Tibial nerve (tissue), 4 donors: ENCODE data around the gene OLFM4. TPM values are rescaled to one million over a fixed set of nuclear protein-coding genes. Genes with fewer than 3 reads are reported as not detected.

Source experiments
- DNase-seq, 2 donors: peaks; one replicate each; pipeline ENCODE4 v3.0.0-alpha.2; 2019; ENCODE audit warnings: low spot score in 2 of 2
- H3K27ac ChIP-seq, 4 donors: fragments of 200-600 bp; sonication (generic) in 3 of 4; one replicate each; pipeline ENCODE4 v1.5.1; 2017 to 2019; ENCODE audit warnings: mild to moderate bottlenecking in 1 of 4
- H3K27me3 ChIP-seq, 2 donors: fragments of 200-600 bp; sonication (generic) in 1 of 2; one replicate each; pipeline versions ENCODE4 v1.5.1 to v1.6.0; 2017 to 2019
- H3K36me3 ChIP-seq, 3 donors: fragments of 200-600 bp; sonication (generic); one replicate each; pipeline ENCODE4 v1.5.1; 2018 to 2019
- H3K4me1 ChIP-seq, 4 donors: fragments of 200-600 bp; sonication (generic) in 3 of 4; one replicate each; pipeline ENCODE4 v1.5.1; 2017 to 2019
- H3K4me3 ChIP-seq, 4 donors: fragments of 200-600 bp; sonication (generic) in 3 of 4; one replicate each; pipeline ENCODE4 v1.5.1; 2017 to 2019; ENCODE audit warnings: mild to moderate bottlenecking in 1 of 4, moderate library complexity in 1 of 4
- H3K9me3 ChIP-seq, 4 donors: fragments of 200-600 bp; sonication (generic) in 3 of 4; one replicate each; pipeline ENCODE4 v1.5.1; 2017 to 2019
- CTCF ChIP-seq, 5 experiments: fragments of 200-600 bp in 3 of 5; fragments of 450-650 bp in 2 of 5; sonication (generic) in 3 of 5; IDR thresholded peaks; one replicate each; pipeline ENCODE4 v1.5.1; 2016 to 2019; ENCODE audit warnings: antibody characterized with exemption in 5 of 5, mild to moderate bottlenecking in 3 of 5, moderate library complexity in 2 of 5
- EP300 ChIP-seq, 2 donors: sonication (generic); formaldehyde crosslinking; IDR thresholded peaks; one replicate each; pipeline ENCODE4 v1.6.1; 2017; ENCODE audit warnings: antibody characterized with exemption in 2 of 2, mild to moderate bottlenecking in 1 of 2
- POLR2A ChIP-seq, 2 donors: fragments of 450-650 bp; IDR thresholded peaks; one replicate each; pipeline ENCODE4 v1.6.1; 2017; ENCODE audit warnings: antibody characterized with exemption in 2 of 2, mild to moderate bottlenecking in 2 of 2, moderate library complexity in 2 of 2
- WGBS, 2 donors: methylation state at CpG; one replicate each; pipeline ENCODE4 v1.1.5; 2018; 5-methylcytosine and 5-hydroxymethylcytosine counted together
- total RNA-seq, 4 donors: library from RNA; depleted of rRNA; stranded (reverse); fragments of >200 nt; gene quantifications; one replicate each; pipeline ENCODE4 v1.1.0, GENCODE V29; 2016

OLFM4 gene
- total RNA-seq, 4 donors from 2014 or later = 0.90 to 2.0 (median 1.4) TPM

GRCh38 chr13:53041968-53042516 lies 13.4 kb downstream of the OLFM4 start:
- no peak for DNase-seq

GRCh38 chr13:53042877-53043276 lies 14.3 kb downstream of the OLFM4 start:
- no peaks in the 10 kb centered on the region for H3K36me3 ChIP-seq
- WGBS, 2 donors = 64 to 82% methylated on average over 4 of the region's 4 CpGs
- no peaks in the 10 kb centered on the region for H3K9me3 ChIP-seq
- DNase-seq = no peak
- no peaks in the 10 kb centered on the region for H3K27me3 ChIP-seq
- H3K4me1 ChIP-seq = peaks cover 0 to 18% (median 2%) of the 10 kb centered on the region in 4 donors
- no peak overlapping the region for H3K27ac ChIP-seq
- TF ChIP-seq EP300 (IDR thresholded peaks at IDR 0.05) = no peak
- TF ChIP-seq POLR2A (IDR thresholded peaks at IDR 0.05) = no peak
- no peak for TF ChIP-seq CTCF (IDR thresholded peaks at IDR 0.05)
- H3K4me3 ChIP-seq = peak overlapping the region in 1 of 4 donors; percentile 4

More at GRCh38 chr13:53041968-53042516, 13.4 kb downstream of the OLFM4 start:
- no peaks in the 10 kb centered on the region for H3K36me3 ChIP-seq
- TF ChIP-seq CTCF (IDR thresholded peaks at IDR 0.05) (no peak), EP300 (IDR thresholded peaks at IDR 0.05) (no peak), POLR2A (IDR thresholded peaks at IDR 0.05) (no peak)
- no peak overlapping the region for H3K4me3 ChIP-seq
- H3K9me3 ChIP-seq = no peaks in the 10 kb centered on the region
- H3K27me3 ChIP-seq = no peaks in the 10 kb centered on the region
- 81 to 82% methylated on average over 3 of the region's 3 CpGs for WGBS, 2 donors
- H3K27ac ChIP-seq = no peak overlapping the region
- peaks cover 0 to 18% (median 2%) of the 10 kb centered on the region in 4 donors for H3K4me1 ChIP-seq

GRCh38 chr13:53043398-53043797 lies 14.8 kb downstream of the OLFM4 start:
- WGBS, 2 donors = 38 to 58% methylated on average over 2 of the region's 2 CpGs
- no peak for DNase-seq
- Histone ChIP-seq H3K9me3 (no peaks in the 10 kb centered on the region), H3K27me3 (no peaks in the 10 kb centered on the region), H3K4me1 (peaks cover 0 to 18% (median 2%) of the 10 kb centered on the region in 4 donors), H3K4me3 (peak overlapping the region in 1 of 4 donors; percentile 4), H3K27ac (no peak overlapping the region), H3K36me3 (no peaks in the 10 kb centered on the region)
- TF ChIP-seq CTCF (IDR thresholded peaks at IDR 0.05) (no peak), EP300 (IDR thresholded peaks at IDR 0.05) (no peak), POLR2A (IDR thresholded peaks at IDR 0.05) (no peak)

GRCh38 chr13:53045189-53045588 lies 16.6 kb downstream of the OLFM4 start:
- Histone ChIP-seq H3K27ac (no peak overlapping the region), H3K4me1 (peaks cover 0 to 18% (median 2%) of the 10 kb centered on the region in 4 donors), H3K27me3 (no peaks in the 10 kb centered on the region), H3K36me3 (no peaks in the 10 kb centered on the region), H3K4me3 (no peak overlapping the region), H3K9me3 (no peaks in the 10 kb centered on the region)
- TF ChIP-seq EP300 (IDR thresholded peaks at IDR 0.05) (peak in 1 of 2 donors; percentile 37), CTCF (IDR thresholded peaks at IDR 0.05) (no peak)
- DNase-seq = peak; percentile 56 to 78

GRCh38 chr13:53048880-53049279 lies 20.3 kb downstream of the OLFM4 start:
- Histone ChIP-seq H3K4me3 (no peak overlapping the region), H3K9me3 (no peaks in the 10 kb centered on the region), H3K4me1 (peaks cover 0 to 28% (median 2%) of the 10 kb centered on the region in 4 donors), H3K36me3 (no peaks in the 10 kb centered on the region), H3K27me3 (no peaks in the 10 kb centered on the region), H3K27ac (no peak overlapping the region)
- WGBS, 2 donors = 87 to 89% methylated on average over 4 of the region's 4 CpGs
- no peak for DNase-seq
- TF ChIP-seq CTCF (IDR thresholded peaks at IDR 0.05) (no peak), POLR2A (IDR thresholded peaks at IDR 0.05) (no peak), EP300 (IDR thresholded peaks at IDR 0.05) (no peak)
